HG02642 (cell line): ENCODE data around the gene SEMA4B.
A peak's percentile ranks its signal among the peaks of the same experiment; 100 is the strongest.
"Not testable (repeated sequence)": the region's sequence is repeated elsewhere in the genome, so short reads cannot be mapped to it uniquely, and the experiment has no call there.

Experiments used
- ATAC-seq: cut with Tn5 transposase; IDR thresholded peaks from one replicate; pipeline ENCODE4 v1.9.1; 2021; ENCODE audit warnings: mild to moderate bottlenecking; ENCODE audit not compliant: unreplicated experiment, poor library complexity

The SEMA4B gene, protein sequence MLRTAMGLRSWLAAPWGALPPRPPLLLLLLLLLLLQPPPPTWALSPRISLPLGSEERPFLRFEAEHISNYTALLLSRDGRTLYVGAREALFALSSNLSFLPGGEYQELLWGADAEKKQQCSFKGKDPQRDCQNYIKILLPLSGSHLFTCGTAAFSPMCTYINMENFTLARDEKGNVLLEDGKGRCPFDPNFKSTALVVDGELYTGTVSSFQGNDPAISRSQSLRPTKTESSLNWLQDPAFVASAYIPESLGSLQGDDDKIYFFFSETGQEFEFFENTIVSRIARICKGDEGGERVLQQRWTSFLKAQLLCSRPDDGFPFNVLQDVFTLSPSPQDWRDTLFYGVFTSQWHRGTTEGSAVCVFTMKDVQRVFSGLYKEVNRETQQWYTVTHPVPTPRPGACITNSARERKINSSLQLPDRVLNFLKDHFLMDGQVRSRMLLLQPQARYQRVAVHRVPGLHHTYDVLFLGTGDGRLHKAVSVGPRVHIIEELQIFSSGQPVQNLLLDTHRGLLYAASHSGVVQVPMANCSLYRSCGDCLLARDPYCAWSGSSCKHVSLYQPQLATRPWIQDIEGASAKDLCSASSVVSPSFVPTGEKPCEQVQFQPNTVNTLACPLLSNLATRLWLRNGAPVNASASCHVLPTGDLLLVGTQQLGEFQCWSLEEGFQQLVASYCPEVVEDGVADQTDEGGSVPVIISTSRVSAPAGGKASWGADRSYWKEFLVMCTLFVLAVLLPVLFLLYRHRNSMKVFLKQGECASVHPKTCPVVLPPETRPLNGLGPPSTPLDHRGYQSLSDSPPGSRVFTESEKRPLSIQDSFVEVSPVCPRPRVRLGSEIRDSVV

DNA sequence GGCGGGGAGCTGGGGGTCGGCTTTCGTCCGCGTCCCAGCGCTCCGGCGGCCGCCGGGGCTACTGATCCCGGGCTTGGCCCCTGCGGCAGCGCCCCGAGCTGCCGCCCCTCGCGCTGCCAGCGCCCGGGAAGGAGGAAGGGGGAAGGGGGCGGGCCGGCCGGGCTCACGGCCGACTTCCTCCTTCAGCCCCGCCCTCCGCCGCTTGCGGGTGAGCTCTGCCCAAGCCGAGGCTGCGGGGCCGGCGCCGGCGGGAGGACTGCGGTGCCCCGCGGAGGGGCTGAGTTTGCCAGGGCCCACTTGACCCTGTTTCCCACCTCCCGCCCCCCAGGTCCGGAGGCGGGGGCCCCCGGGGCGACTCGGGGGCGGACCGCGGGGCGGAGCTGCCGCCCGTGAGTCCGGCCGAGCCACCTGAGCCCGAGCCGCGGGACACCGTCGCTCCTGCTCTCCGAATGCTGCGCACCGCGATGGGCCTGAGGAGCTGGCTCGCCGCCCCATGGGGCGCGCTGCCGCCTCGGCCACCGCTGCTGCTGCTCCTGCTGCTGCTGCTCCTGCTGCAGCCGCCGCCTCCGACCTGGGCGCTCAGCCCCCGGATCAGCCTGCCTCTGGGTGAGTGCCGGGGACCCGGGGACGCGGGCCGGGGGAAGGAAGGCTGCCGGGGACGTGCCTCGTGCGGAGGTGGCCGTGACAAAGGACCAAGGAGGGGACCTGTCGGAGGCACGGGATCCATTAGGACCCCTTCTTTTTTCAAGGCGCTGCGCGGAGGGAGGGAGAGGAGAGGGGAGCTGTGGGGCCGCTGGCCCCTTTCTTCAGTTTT lies at the start of gene SEMA4B:
TSS of gene SEMA4B (plus strand) at position 201 of the 814 bp plus-strand sequence. CDS start at position 450, 249 bp downstream.
- peak; percentile 86 for ATAC-seq

DNA sequence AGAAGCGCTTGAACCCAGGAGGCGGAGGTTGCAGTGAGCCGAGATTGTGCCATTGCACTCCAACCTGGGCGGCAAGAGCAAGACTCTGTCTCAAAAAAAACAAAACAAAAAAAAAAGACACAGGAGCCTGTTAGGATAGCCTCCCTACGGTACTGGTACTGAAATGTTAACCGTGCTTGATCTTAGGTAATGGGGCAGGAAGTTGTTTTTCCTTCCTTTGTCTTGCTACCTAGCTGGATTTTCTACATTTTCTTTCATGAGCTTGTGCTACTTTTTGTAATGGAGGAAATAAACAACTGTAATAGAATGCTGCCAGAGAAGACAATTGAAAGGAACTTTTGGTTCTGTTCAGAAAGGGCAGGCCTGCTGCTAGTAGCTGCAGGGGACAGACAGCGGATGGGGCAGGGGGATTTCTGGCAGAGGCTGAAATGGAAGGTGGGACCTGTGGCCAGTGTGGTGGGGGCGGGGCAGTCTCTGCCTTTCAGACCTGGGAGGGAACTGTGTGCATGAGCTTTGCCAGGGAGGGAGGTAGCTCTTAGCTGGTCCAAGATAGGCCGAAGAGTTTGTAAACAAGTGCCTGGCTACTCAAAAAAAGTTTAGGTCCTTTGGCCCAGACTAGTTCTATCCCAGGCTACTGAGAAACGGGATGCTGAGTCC lies 49.0 kb upstream of the SEMA4B start:
- no peak for ATAC-seq

DNA sequence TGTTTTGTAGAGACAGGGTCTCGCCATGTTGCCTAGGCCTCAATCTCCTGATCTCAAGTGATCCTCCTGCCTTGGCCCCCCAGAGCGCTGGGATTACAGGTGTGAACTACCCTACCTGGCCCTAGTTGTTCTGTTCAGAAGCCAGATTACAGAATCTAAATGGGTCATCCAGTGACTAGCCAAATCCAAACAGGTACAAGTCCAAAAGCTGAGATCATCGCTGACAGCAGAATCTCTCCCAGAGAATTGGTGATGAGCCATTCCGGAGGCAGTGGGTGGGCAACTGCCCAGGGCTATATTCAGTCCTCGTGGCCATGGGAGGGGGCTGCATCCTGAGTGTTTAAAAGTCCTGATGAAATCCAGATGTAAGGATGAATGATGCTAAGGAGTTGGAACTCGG lies 47.5 kb upstream of the SEMA4B start:
- no peak for ATAC-seq

DNA sequence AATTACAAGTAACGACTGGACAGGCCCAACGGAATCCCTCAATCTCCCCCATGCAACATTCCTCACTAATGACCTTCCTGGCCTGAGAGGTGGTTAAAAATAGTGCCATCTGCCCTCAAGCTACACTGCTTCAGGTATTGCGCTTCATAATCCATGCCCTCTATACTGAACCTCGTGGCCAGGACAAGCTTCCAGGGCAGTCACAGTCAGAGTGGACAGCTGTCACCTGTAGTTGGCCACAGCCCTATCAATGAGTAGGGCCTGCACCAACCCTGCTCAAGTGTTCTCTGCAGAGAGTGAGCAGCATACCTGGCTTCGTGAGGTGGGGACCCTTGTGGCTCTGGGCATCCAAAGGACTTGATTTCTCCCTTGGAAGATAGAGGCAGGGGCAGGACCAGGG lies 46.9 kb upstream of the SEMA4B start:
- ATAC-seq: no peak

DNA sequence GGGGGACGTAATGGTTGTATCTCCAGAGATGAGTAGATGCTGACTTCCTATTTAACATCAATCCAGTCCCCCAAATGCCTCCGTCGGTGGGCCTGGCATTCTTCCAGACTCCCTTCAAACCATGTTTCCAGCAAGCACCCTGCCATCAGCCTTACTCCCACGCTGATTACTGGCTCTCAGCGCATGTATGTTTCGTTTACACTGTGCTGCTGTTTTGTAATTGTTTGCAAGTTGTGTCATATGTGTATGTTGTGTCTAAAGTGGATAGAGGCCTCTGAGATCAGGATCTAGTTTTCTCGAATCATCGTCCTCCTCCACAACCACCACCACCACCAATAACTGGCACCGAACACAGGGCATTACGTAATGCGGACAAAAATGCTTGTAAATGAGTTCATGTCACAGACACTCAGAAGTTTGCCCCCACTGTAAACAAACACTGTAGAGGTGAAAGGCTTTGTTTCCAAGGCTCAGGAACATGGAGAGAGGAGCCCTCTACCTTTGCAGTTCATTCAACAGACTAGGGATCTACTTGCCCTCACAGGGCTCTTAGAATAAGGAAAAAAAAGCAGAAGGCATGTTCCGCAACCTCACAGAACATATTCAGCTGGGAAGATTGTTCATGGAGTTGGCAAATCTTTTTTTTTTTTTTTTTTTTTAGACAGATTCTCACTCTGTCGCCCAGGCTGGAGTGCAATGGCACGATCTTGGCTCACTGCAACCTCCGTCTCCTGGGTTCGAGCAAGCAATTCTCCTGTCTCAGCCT lies 46.1 kb upstream of the SEMA4B start:
- ATAC-seq: no peak

DNA sequence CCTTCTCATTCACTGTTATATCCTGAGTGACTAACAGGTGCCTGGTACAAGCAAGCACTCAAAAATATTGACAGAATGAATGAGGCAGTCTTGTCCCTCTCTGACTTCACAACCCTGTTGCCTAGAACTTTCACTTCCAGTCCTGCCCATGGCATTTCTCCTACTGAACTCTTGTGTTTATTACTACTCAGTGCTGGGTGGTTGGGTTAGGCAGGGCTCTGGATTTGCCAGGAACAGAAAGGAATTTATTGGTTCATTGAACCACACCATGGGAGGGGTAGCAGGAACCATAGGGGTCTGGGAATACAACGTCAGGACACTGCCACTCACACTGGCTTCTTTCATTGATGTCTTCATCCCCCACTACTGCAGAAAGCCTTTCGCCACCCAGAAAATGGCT lies 41.9 kb upstream of the SEMA4B start:
- no peak for ATAC-seq

DNA sequence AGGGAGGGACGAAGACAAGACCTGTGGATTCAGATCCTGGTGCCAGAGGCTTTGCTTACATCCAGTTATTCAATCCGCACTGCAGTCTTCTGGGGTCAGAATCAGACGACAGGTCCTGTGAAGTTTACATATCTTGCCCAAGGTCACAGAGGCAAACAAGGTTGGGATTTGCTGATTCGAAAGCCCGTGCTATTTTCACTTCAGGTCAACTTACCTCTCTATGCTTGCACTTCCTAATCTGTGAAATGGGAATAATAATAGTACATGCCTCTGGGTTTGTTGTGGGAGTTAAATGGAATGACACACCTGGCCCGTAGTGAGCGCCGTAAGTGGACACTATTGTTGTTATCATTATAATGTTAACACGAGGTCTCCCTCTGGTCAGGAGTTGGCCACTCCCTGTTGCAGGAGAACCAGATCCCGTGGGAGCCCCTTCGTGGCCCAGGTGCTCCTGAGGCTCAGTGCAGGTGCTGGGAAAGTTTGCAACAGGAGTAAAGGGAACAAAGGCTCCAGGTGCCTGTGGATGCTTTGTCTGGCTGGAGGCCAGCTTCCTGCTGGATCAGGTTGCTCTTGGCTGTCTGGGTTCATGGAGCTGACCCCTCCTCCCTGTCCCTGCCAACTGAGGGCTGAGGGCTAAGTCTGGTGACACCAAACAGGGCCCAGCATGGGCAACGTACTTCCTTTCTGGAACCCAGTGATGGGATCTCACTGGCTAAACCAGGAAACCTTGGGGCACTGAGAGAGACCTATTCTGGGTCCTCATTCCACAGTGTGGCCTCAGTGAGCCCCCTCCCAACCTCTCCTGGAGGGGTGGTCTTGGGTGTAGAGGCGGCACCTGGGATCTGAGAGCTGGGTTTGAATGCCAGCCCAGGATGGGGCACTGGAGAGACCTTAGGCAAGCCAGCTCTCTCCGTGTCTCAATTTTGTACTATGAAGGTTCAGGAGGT lies 40.1 kb upstream of the SEMA4B start:
- ATAC-seq: no peak

DNA sequence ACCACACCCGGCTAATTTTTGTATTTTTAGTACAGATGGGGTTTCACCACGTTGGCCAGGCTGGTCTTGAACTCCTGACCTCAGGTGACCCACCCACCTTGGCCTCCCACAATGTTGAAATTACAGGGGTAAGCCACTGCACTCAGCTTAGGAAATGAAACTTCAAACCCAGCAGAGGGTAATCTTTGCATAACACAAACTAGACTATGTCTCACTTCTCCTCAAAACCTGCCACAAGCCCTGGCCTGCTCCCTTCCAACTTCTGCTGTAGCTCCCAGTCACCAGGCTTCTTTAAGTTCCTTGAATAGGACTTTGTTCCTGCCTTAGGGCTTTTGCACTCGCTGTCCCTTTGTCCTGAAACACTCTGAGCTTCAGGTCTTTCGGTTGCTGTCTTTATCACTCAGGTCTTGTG lies 39.2 kb upstream of the SEMA4B start:
- ATAC-seq: peak; percentile 68

DNA sequence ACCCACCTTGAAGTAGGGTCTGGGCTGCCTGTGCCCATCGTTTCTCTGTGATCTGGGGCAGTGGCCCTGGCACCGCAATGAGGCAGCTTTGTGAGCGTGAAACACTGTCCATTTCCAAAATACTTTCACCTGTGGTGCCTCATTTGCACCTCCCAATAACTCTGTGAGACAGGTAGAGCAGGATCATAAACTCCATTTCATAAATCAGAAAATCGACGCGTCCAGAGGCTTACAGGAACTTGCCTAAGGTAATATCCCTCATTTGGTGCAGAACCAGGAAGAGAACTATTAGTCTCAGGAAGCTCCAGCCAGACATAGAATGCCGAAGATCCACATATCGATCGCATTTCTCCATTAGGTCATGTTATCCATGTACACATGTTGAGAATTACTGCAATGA lies 38.2 kb upstream of the SEMA4B start:
- ATAC-seq: no peak

DNA sequence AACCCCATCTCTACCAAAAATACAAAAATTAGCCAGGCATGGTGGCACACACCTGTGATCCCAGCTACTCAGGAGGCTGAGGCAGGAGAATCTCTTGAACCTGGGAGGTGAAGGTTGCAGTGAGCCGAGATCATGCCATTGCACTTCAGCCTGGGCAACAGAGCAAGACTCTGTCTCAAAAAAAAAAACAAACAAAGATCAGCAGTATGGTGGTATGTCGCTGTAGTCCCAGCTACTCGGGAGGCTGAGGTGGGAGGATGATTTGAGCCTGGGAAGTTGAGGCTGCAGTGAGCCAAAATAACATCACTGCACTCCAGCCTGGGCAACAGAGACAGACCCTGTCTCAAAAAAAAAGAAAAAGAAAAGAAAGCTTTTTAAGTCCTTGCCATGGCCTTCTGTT lies 36.9 kb upstream of the SEMA4B start:
- ATAC-seq: not testable (repeated sequence)

DNA sequence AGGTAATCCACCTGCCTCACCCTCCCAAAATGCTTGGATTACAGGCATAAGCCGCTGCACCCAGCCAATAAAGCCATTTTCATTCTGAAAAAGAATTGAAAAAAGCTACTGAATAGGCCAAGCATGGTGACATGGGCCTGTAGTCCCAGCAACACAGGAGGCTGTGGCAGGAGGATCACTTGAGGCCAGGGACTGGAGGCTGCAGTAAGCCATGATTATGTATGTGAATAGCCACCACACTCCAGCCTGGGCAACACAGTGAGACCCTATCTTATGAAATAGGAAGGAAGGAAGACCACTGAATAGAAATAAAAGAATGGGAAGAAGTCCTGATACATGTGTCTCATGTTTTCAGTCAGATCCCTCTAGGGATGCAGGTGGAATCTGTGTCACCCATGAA lies 36.0 kb upstream of the SEMA4B start:
- no peak for ATAC-seq

DNA sequence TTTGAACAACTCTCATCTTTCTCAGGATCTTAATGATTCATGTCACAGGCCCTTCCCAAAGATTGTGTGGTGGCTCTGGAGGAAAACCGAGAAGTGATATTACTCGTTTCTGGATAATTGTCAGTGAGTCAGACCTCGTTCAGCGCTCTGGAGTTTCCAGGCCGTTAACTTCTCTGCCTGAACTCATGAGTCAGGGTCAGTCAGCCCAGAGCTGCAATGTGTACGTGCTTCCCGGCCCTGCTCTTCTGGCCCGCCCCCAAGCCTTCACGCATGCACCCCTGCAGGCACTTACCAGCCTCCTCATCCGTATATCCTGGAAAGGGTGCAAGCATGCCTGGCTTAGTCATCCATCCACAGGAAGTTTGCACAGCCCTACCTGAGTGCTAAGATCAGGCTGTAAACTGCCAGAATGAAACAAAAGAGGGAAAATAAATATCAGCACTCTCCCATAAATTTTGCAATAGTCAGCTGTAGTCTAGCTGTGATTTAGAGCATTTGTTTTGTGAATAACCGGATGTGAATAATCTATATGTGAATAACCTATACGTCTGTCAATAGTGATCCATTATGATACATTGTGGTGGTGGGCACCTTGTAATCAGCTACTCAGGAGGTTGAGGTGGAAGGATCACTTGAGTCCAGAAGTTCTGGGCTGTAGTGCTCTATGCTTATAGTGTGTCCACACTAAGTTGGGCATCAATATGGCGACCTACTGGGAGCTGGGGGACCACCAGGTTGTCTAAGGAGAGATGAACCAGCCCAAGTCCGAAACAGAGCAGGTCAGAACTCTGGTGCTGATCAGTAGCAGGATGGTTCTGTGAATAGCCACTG lies 35.3 kb upstream of the SEMA4B start:
- no peak for ATAC-seq

DNA sequence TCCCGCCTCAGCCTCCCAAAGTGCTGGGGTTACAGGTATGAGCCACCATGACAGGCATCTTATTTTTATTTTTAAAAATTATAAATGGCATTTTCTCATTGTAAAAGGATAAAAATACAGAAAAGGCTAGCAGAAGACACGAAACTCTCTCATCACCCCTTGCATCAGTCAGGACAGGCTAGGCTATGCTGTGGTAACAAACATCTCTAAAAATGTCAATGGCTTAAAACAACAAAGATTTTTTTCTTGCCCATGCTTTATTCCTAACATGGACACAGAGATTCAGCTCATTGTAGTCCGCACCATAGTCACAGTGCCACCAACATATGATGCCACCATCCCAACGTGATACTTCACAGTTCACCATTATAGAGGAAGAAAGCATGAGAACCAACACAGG lies 34.0 kb upstream of the SEMA4B start:
- no peak for ATAC-seq

DNA sequence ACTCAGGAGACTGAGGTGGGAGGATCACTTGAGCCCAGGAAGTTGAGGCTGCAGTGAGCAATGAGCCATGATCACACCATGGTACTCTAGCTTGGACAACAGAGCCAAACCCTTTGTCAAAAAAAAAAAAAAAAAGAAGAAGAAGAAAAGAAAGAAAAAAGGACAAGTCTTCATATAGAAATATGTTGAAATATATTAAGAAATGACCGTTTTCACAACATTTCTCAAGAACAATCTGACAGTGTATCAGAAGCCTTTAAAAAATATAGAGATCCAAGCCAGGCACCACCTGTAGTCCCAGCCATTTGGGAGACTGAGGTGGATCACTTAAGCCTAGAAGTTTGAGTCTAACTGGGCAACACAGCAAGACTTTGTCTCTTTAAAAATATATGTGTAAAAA lies 29.5 kb upstream of the SEMA4B start:
- ATAC-seq: no peak

DNA sequence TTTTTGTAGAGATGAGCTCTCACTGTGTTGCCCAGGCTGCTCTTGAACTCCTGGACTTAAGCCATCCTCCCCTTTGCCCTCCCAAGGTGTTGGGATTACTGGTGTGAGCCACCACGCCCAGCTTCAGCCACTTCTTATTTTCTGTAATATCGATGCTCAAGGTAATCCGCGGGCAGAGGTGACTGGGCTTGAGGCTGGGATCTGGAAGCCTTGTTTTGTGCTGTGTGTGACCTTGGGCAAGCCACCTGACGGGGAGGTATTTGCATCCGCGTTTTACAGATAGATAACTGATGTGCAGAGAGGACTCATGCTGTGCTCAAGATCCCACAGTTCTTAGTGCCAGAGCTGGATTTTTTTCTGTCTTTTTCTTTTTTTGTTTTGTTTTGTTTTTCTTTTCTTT lies 27.8 kb upstream of the SEMA4B start:
- no peak for ATAC-seq

DNA sequence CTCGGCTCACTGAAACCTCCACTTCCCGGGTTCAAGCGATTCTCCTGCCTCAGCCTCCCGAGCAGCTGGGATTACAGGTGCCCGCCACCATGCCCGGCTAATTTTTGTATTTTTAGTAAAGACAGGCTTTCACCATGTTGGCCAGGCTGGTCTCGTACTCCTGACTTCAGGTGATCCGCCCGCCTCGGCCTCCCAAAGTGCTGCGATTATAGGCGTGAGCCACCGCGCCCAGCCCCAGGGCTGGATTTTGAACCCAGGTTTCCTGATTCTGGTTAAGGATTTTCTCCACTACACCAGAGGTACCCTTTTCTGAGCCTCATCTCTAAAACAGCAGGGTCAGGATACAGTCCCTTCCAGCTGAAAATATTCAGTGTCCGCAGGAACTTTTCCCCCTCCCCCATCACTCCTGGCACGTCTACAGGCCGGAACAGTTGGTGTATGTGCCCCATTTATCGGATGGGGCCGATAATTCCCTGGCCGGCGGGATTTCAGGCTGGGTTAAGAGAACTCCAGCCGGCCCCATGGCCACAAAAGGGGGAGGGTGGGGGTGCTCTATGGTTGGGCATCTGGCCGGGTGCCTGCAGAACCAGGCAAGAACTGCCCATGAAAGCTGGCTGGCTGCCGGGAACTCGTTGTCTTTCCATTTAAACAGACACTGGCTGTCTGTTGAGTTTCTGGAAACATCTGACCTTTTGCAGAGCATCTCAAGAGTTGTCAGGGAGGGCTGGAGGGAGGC lies 26.8 kb upstream of the SEMA4B start:
- ATAC-seq: no peak

DNA sequence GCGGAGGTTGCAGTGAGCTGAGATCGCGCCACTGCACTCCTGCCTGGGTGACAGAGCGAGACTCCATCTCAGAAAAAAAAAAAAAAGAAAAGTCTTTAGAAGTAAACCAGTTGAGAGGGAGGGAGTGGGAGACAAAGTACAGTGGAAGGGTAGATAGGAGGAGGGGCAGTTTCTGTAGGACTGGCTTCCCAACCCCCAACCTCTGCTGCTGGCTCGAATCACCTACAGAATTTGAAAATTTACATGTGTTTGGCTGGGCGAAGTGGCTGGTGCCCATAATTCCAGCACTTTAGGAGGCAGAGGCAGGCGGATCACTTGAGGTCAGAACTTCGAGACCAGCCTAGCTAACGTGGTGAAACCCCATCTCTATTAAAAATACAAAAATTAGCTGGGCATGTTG lies 24.1 kb upstream of the SEMA4B start:
- no peak for ATAC-seq
